ENCODE measurements around the gene FAM222A.

The FAM222A gene

DNA sequence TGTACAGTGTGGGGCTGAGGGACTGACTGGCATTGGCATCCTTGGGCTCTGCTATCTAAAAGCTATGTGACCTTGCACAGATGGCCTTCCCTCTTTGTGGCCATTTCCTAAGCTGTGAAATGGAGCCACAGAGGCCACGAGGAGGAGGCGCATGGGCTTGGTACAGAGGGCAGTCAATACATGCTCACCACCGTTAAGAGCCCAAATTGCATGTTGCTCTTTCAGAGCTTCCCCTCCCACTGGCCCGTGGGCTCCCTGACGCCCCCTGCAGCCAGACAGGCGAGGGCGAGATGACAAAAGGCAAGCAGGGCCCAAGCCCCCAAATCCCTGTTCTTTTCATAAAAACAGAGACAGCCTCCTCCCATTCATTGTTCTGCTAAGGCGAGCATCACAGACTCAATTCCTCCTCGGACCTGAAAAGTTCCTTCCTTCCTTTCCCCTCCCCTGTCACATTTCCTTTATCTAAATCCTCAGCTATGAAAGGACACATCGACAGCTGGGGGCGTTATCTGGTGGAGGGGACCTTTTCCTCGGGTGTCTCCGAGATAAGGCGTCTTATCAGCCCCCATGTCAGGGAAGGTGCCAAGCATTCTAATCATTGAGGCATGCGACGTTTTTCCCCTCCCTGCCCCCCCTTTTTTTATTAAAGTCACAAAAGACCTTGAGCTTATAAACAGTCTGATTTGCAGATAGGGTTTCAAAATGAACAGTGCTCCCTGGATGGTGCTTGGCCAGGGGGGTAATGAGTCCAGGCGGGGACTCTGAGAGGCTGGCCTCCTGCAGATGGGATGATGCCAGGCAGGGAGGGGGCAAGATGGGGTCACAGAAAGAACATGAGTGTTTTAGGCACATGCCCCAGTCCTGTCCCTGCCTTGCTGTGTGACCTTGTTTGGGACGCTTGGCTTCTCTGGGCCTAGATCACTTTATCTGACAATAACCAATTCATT is 26.4 kb downstream of the FAM222A start:
- peak; percentile 21 for DNase-seq

DNA sequence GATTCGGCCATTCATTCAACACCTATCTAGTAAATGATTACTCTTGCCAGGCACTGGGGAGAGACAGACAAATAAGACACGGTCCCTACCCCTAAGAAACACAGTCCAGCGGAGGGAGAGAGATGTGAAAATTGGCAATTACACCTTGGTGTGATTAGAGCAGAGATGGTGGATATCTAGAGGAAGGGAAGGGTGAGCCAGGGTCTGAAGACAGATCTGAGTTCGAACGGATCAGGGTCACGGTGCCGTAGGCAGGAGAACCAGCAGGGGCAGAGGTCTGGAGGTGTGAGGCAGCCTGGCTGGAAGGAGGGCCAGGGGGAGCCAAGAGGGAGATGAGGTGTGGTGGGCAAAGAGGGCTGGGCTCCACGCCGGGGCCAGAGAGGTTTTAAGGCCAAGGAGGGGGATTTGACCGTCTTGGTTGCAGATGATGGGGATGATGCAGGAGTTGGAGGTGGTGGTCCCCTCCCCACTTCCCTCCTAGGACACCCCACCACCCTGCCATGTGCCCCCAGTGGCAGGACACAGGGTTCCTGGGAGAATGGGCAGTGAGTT is 27.1 kb downstream of the FAM222A start:
- peak; percentile 13 for DNase-seq

GRCh38 chr12:109741286-109741969 is 27.8 kb downstream of the FAM222A start:
- DNase-seq = no peak

DNA sequence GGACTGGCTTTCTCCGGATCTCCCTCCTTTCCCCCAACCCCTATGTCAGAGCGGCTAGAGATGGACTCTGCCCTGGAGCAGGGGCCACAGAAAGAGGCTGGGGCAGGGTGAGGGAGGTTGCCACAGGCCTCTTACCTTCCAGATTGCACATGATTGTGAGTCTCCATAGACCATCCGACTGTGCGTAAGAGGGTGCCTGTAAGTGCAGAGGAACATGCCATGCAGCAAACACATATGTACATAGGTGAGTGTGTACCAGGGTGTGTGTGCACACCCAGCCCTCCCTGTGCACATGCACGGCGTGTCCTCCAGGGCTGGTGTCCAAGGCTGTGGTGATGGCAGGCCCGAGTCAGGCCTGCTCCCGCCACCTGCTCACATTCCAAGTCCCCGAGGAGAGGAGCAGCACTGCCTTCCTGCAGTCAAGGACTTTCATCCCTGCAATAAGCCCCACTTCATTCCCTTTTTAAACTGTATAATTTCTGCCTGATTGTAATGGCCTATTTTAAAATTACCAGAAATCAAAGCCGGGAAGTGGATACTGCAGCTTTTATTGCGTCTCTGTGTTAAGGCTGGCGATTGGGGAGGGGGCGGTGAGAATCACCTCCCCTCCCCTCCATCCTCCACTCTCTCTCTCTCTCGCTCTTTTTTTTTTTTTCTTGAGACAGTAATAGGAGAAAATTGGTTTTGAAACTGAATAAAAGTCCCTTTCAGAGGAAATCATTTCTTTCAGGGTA is 28.5 kb downstream of the FAM222A start:
- DNase-seq = no peak

- no peak for DNase-seq
These were observed 29.7 kb downstream of the FAM222A start for GRCh38 chr12:109743076-109743910.

DNA sequence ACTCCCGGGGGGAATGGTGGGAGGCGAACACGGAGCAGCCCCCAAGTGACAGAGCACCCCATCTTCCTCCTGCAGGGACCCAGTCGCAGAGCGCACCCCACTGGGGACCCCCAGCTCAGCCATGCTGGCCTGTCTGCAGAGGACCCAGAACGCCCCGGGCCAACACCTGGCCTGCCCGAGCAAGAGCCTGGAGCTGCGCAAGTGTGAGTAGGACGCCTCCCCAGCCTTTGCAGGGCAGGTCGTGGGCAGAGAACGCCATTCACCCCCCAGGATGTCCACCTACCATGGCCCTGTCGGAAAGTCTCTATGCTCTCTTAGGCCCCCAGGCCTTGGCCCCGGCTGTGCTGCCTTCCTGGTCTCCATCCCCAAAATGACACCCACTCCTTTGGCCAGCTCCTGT is 30.4 kb downstream of the FAM222A start:
- DNase-seq = no peak

GRCh38 chr12:109744986-109745942 is 31.6 kb downstream of the FAM222A start:
- DNase-seq = no peak

- DNase-seq = no peak
These were observed 38.8 kb downstream of the FAM222A start for GRCh38 chr12:109752117-109753053.

- DNase-seq = peak; percentile 2
These were observed 39.4 kb downstream of the FAM222A start for GRCh38 chr12:109753054-109753401.

- DNase-seq = no peak
These were observed 40.3 kb downstream of the FAM222A start for GRCh38 chr12:109753959-109754358.

DNA sequence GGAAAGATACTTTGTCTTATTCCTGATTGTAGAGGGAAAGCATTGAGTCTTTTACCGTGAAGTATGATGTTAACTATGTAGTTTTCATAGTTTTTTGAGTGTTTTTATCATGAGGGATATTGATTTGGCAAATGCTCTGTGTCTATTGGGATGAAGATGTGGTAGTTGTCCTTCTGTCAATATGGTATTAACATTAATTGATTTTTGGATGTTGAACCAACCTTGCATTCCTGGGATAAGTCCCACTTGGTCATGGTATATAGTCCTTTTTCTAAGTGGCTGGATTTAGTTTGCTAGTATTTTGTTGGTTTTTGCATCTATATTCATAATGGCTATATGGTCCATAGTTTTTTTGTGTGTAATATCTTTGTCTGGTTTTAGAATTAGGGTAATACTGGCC is 42.8 kb downstream of the FAM222A start:
- DNase-seq = no peak

DNA sequence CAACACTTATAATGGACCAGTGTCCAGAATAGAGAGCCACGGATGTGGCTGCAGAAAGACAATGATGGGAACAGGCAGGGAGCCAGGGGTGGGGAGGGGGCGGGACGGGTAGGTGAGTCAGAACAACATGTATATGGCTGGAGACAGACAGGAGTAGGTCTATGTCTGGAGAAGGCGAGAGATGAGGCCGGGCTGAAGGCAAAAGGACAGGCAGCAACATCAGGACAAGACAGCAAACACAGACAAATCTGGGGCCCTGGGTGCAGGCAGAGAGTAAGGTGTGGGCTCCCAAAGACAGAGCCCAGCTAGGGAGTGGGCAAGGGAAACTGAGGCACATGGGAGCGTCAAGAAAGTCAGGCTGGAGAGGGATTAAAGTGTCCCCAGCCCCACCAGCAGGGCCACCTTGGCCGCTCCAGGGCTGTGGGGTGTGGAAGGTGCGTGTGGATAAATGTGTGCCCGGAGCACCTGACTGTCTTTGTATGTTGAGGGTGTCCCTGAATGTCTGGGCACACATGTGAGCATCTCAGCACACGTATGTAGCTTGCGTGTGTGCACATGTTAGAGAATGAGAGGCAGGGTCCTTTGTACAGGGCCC is 44.1 kb downstream of the FAM222A start:
- peak; percentile 7 for DNase-seq

DNA sequence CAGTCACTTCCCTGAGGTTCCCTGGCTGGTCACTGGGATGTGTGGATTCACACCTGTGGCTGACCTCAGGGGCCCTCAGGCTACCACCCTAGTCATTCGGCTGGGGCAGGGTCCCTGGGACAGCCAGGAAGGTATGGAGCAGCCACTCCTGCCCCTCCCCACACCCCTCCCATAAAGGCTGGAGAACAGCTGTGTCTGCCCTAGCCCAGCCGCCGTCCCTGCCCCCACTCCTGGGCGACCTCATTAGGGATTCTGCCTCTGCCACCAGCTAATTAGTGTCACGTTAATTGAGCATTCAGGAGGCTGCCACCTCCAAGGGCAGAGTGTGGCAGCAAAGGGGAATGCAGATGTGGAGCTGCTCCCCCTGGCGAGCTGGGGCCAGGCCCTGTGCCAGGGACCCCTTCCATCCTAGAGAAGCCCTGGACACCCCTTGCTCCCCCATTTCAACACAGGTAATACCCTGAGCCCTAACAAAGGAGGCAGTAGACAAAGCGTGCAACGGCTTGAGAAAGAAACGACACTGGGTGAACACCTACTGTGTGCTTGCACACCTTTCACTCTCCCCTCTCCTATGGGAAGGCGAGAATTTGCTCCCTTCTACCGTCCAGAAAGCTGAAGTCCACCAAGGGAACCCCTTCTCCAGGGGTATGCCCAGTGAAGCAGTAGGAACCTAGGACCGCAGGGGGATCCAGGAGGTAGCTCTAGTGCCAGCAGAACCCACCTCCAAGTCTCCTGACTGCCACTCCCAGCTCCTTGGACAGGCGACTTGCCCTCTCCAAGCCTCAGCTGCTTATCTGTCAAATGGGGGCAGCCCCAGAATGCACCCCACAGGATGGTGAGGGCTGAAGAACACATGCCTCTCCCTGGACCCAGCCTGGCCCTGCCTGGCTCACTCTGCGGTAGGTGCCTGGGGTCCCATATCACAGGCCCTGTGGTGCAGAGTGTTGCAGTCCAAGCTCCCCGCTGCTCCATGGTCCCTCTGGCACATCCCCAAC is 45.1 kb downstream of the FAM222A start:
- DNase-seq = peak; percentile 11

- peak; percentile 5 for DNase-seq
These were observed 46.0 kb downstream of the FAM222A start for GRCh38 chr12:109759595-109759994.

DNA sequence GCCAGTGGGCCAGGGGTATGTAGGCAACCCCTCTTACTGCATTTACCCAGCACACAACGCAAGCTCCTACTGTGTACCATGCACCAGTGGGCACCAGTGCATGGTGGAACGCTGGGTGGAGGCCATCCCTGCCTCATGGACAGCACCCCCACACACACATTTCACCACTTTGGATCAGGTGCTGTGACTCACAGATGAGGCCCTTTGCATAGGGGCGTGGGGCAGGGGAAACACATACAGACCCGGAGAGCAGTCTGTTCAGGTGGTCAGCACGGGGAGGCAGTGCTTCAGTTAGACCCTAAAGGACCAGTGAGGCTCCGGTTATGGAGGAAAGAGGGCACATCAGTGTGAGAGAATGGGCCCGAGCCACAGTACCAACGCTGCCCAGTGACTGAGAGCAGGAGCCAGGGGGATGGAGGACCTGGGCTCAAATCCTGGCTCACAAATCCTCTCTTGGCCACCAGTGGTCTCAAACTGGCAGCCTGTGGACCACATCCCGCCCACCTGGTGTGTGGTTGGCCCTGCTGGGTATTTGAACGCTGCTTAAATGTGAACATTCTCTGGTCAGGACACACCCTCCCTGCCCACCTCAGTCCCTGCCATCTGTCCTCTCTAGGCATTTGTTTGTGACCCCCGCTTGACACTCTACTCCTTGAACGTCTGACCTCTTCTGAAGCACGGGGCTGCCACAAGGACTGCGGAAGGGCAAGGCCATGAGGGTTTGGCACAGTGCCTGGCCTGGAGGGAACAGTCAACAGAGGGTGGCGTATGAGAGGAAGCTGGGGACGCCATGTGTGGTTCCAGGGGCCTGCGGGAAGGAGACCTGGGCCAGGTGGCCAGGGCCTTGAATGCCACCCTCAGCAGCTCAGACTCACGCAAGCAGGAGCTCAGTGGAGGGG is 46.7 kb downstream of the FAM222A start:
- DNase-seq = no peak

- no peak for DNase-seq
These were observed 47.6 kb downstream of the FAM222A start for GRCh38 chr12:109760930-109761921.

Data from activated T-cell treated with anti-CD3 and anti-CD28 coated beads, Interleukin-2, amount 50 U/mL, for 1 hour (primary cell).